GM12873 (cell line): Measurements from ENCODE around the gene SAMD13.

ENCODE experiments used
- TF ChIP-seq, protein P1 (sequence below): IDR thresholded peaks from 2 replicates; pipeline ENCODE4 v1.5.1; 2012; ENCODE audit warnings: low read depth, mild to moderate bottlenecking, moderate library complexity, low read length, control low read depth; ENCODE audit not compliant: insufficient read depth; ENCODE audit errors: missing control alignments

SAMD13 gene

DNA sequence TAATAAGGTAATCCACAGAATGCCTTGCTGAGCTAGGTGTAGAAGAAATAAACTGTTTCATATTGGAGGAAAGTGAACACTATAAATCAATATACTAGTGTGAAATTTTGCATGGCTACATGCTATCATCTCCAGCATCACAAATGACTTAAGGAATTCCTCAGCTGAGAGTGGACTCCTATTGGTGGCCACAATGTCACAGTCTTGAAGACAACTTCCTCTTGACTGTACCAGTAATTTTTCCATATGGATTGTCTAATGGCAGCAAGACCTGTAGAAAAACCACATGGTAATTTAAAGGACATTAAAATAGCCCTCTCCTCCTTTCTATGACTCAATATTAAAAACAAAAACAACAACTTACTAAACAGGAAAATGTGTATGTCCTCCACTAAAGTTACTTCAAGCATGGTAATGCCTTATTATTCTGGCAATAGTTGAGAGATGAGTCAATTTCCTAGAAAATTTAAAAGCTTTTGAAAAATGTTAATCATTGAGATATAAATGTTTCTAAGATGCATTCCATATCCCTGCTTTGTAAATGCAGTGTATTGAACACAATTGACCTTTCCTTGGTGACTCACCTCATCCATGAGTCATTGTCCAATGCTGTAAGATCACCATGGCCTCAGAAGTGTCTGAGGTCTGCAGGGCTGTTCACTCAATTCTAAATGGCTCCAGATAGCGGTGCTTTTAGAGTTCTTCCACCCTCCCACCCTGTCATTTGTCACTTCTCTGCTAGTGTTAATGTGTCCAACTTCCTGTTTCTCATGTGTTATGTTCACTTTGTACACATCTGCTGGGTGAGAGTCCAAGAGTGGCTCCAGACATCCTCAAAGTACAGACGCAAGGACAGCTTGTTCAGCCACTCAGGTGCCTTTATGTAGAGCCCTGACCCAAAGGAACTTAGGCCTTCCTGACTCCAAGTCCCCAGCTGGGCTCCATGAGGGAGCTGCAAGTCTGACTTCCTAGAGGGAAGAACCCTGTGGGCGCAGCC, 64.0 kb downstream of the SAMD13 start:
- TF ChIP-seq, protein P1, sequence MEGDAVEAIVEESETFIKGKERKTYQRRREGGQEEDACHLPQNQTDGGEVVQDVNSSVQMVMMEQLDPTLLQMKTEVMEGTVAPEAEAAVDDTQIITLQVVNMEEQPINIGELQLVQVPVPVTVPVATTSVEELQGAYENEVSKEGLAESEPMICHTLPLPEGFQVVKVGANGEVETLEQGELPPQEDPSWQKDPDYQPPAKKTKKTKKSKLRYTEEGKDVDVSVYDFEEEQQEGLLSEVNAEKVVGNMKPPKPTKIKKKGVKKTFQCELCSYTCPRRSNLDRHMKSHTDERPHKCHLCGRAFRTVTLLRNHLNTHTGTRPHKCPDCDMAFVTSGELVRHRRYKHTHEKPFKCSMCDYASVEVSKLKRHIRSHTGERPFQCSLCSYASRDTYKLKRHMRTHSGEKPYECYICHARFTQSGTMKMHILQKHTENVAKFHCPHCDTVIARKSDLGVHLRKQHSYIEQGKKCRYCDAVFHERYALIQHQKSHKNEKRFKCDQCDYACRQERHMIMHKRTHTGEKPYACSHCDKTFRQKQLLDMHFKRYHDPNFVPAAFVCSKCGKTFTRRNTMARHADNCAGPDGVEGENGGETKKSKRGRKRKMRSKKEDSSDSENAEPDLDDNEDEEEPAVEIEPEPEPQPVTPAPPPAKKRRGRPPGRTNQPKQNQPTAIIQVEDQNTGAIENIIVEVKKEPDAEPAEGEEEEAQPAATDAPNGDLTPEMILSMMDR: no peak

GRCh38 chr1:84366786-84367185, 65.3 kb downstream of the SAMD13 start:
- TF ChIP-seq, protein P1: no peak

GRCh38 chr1:84367219-84367618, 65.7 kb downstream of the SAMD13 start:
- TF ChIP-seq, protein P1: no peak

DNA sequence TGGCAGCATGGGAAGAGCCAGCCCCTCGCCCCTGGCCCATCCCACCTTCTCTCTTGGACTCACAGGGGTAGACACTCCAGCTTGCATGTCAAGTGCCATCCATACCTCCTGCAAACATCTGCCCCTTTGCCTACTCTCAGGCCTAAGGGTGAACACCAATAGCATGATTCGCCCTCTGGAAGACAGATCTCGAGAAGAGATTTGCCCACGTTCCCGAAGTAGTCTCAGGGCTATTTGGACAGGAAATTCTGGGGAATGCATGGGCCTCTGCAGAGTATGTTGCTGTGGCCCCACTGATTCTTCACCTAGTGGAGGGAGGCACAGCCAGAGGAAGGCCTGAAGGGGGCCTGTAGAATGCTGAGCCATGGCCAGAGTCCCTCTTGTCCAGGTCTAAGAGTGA, 66.9 kb downstream of the SAMD13 start:
- TF ChIP-seq, protein P1: no peak

- TF ChIP-seq, protein P1: no peak
These were observed 68.8 kb downstream of the SAMD13 start for GRCh38 chr1:84370266-84370665.

- TF ChIP-seq, protein P1: no peak
These were observed 69.4 kb downstream of the SAMD13 start for GRCh38 chr1:84370831-84371394.

DNA sequence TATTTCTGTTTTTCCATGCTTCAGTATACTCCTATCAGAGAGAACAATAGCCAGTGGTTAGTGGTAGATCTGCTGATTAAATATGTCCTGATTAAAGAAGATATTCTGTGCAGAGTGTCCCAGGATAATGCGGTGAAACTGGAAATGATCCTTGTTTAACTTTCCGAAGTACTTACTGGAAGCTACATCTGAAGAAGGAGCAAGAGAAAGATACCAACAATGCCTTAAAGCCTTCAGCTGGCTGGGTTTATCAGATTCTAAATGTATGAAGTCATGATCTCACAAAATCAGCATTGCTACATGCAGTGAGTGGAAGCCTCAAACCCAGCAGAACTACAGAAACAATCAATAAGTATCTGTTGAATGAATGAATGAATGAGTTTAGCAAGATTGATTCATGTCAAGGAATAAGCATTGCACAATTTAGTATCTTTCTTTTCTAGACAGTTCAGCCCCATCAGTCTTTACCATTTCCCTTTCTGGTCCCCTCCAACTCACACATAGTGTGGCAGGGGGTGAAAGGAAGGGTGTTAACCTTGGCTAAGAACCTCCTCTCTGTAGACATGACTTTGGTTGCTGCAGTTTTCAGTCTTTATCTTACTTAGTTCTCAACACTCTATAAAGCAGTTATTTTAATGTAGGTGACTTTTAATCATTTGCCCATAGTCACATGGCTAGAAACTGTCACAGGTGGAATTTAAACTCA, 72.1 kb downstream of the SAMD13 start:
- TF ChIP-seq, protein P1: no peak
